GM06990 (cell line): ENCODE measurements around the gene MC3R.

ENCODE experiments used
- DNase-seq: peaks from one replicate; pipeline ENCODE4 v3.0.0-alpha.2; 2011; ENCODE audit not compliant: insufficient read length; ENCODE audit errors: extremely low read depth
- H3K27me3 ChIP-seq: replicated peaks from 2 replicates; pipeline ENCODE4 v1.6.0; 2011; ENCODE audit warnings: low read length; ENCODE audit not compliant: control insufficient read depth, insufficient read depth
- H3K36me3 ChIP-seq: 2 replicates; pipeline ENCODE4 v1.5.1; 2011; ENCODE audit warnings: low read length; ENCODE audit not compliant: control insufficient read depth, insufficient read depth
- H3K4me3 ChIP-seq: replicated peaks from 2 replicates; pipeline ENCODE4 v1.5.1; 2011; ENCODE audit warnings: low read depth, mild to moderate bottlenecking, control low read depth, low read length
- CTCF ChIP-seq: IDR thresholded peaks from 2 replicates; pipeline ENCODE4 v1.5.1; 2011; ENCODE audit warnings: low read length, control low read depth, mild to moderate bottlenecking, inconsistent platforms; ENCODE audit not compliant: insufficient read depth, poor library complexity, severe bottlenecking

The MC3R gene

GRCh38 chr20:56222201-56222600, 26.3 kb upstream of the MC3R start:
- Histone ChIP-seq H3K4me3 (no peak overlapping the region), H3K27me3 (no peaks in the 10 kb centered on the region), H3K36me3 (no peaks in the 10 kb centered on the region)
- no peak for TF ChIP-seq CTCF
- no peak for DNase-seq

GRCh38 chr20:56222945-56223344, 25.6 kb upstream of the MC3R start:
- no peak for DNase-seq
- no peak overlapping the region for H3K4me3 ChIP-seq
- no peaks in the 10 kb centered on the region for H3K27me3 ChIP-seq
- no peaks in the 10 kb centered on the region for H3K36me3 ChIP-seq
- TF ChIP-seq CTCF, result no peak

GRCh38 chr20:56223352-56223751, 25.2 kb upstream of the MC3R start:
- no peak overlapping the region for H3K4me3 ChIP-seq
- H3K27me3 ChIP-seq, result no peaks in the 10 kb centered on the region
- TF ChIP-seq CTCF, result no peak
- no peak for DNase-seq
- no peaks in the 10 kb centered on the region for H3K36me3 ChIP-seq

- no peak for TF ChIP-seq CTCF
- Histone ChIP-seq H3K36me3 (no peaks in the 10 kb centered on the region), H3K4me3 (no peak overlapping the region), H3K27me3 (no peaks in the 10 kb centered on the region)
- no peak for DNase-seq
These were observed 20.5 kb upstream of the MC3R start for GRCh38 chr20:56228021-56228420.

GRCh38 chr20:56229812-56230211, 18.7 kb upstream of the MC3R start:
- DNase-seq, result no peak
- Histone ChIP-seq H3K36me3 (no peaks in the 10 kb centered on the region), H3K4me3 (no peak overlapping the region), H3K27me3 (no peaks in the 10 kb centered on the region)
- no peak for TF ChIP-seq CTCF

- DNase-seq, result no peak
- no peak for TF ChIP-seq CTCF
- Histone ChIP-seq H3K36me3 (no peaks in the 10 kb centered on the region), H3K27me3 (no peaks in the 10 kb centered on the region), H3K4me3 (no peak overlapping the region)
These were observed 14.4 kb upstream of the MC3R start for GRCh38 chr20:56234110-56234509.
